Measurements from ENCODE around the gene DYNLT4. TPM values are rescaled to one million over a fixed set of nuclear protein-coding genes. Genes with fewer than 3 reads are reported as not detected.
A peak's percentile ranks its signal among the peaks of the same experiment; 100 is the strongest.
"Not testable (repeated sequence)": the region's sequence is repeated elsewhere in the genome, so short reads cannot be mapped to it uniquely, and the experiment has no call there.

Gene DYNLT4
- polyA plus RNA-seq, 1 donor, result 0.52 TPM

GRCh38 chr1:44777969-44778635 is 29.0 kb downstream of the DYNLT4 start:
- no peaks in the 10 kb centered on the region for H3K9me3 ChIP-seq (ENCODE audit: control insufficient read depth, low read depth, low read length)
- peaks cover 34% of the 10 kb centered on the region for H3K36me3 ChIP-seq (ENCODE audit: control insufficient read depth, insufficient read depth, low read length)
- H3K4me1 ChIP-seq (ENCODE audit: control insufficient read depth, insufficient read depth, low read length), result peaks cover 16% of the 10 kb centered on the region
- no peak for DNase-seq
- no peak overlapping the region for H3K27ac ChIP-seq (ENCODE audit: low read length)
- no peaks in the 10 kb centered on the region for H3K27me3 ChIP-seq (ENCODE audit: control insufficient read depth, insufficient read depth, low read length)
- WGBS (ENCODE audit: insufficient coverage, low lambda C conversion rate), result no CpG with 5 or more reads among the region's 13 CpGs
- no peak overlapping the region for H3K4me3 ChIP-seq (ENCODE audit: low read length)

GRCh38 chr1:44777547-44777946 is 29.6 kb downstream of the DYNLT4 start:
- H3K36me3 ChIP-seq (ENCODE audit: control insufficient read depth, insufficient read depth, low read length), result peaks cover 34% of the 10 kb centered on the region
- H3K27me3 ChIP-seq (ENCODE audit: control insufficient read depth, insufficient read depth, low read length), result no peaks in the 10 kb centered on the region
- peaks cover 16% of the 10 kb centered on the region for H3K4me1 ChIP-seq (ENCODE audit: control insufficient read depth, insufficient read depth, low read length)
- no peak overlapping the region for H3K4me3 ChIP-seq (ENCODE audit: low read length)
- H3K9me3 ChIP-seq (ENCODE audit: control insufficient read depth, low read depth, low read length), result no peaks in the 10 kb centered on the region
- no CpG with 5 or more reads among the region's 14 CpGs for WGBS (ENCODE audit: insufficient coverage, low lambda C conversion rate)
- no peak overlapping the region for H3K27ac ChIP-seq (ENCODE audit: low read length)
- DNase-seq, result no peak

GRCh38 chr1:44776730-44777068 is 30.5 kb downstream of the DYNLT4 start:
- H3K4me1 ChIP-seq (ENCODE audit: control insufficient read depth, insufficient read depth, low read length), result peaks cover 16% of the 10 kb centered on the region
- DNase-seq, result no peak
- peak overlapping the region; percentile 75 for H3K4me3 ChIP-seq (ENCODE audit: low read length)
- no peaks in the 10 kb centered on the region for H3K27me3 ChIP-seq (ENCODE audit: control insufficient read depth, insufficient read depth, low read length)
- peak overlapping the region; percentile 93 for H3K27ac ChIP-seq (ENCODE audit: low read length)
- H3K36me3 ChIP-seq (ENCODE audit: control insufficient read depth, insufficient read depth, low read length), result peaks cover 34% of the 10 kb centered on the region
- no peaks in the 10 kb centered on the region for H3K9me3 ChIP-seq (ENCODE audit: control insufficient read depth, low read depth, low read length)
- no CpG with 5 or more reads among the region's 12 CpGs for WGBS (ENCODE audit: insufficient coverage, low lambda C conversion rate)

GRCh38 chr1:44775930-44776729 is 31.0 kb downstream of the DYNLT4 start:
- peak overlapping the region; percentile 75 for H3K4me3 ChIP-seq (ENCODE audit: low read length)
- peak in 1 of 2 donors; percentile 60 for DNase-seq
- H3K9me3 ChIP-seq (ENCODE audit: control insufficient read depth, low read depth, low read length), result no peaks in the 10 kb centered on the region
- H3K4me1 ChIP-seq (ENCODE audit: control insufficient read depth, insufficient read depth, low read length), result peaks cover 16% of the 10 kb centered on the region
- peak overlapping the region; percentile 93 for H3K27ac ChIP-seq (ENCODE audit: low read length)
- WGBS (ENCODE audit: insufficient coverage, low lambda C conversion rate), result no CpG with 5 or more reads among the region's 36 CpGs
- H3K36me3 ChIP-seq (ENCODE audit: control insufficient read depth, insufficient read depth, low read length), result peaks cover 34% of the 10 kb centered on the region
- H3K27me3 ChIP-seq (ENCODE audit: control insufficient read depth, insufficient read depth, low read length), result no peaks in the 10 kb centered on the region

- H3K27ac ChIP-seq (ENCODE audit: low read length), result peak within 1 kb of the TSS; percentile 93
- no peaks in the 10 kb centered on the region for H3K9me3 ChIP-seq (ENCODE audit: control insufficient read depth, low read depth, low read length)
- WGBS (ENCODE audit: insufficient coverage, low lambda C conversion rate), result no CpG with 5 or more reads among the region's 65 CpGs
- peaks cover 16% of the 10 kb centered on the region for H3K4me1 ChIP-seq (ENCODE audit: control insufficient read depth, insufficient read depth, low read length)
- DNase-seq, result peak; percentile 94 to 97
- peak within 1 kb of the TSS; percentile 75 for H3K4me3 ChIP-seq (ENCODE audit: low read length)
- no peaks in the 10 kb centered on the region for H3K27me3 ChIP-seq (ENCODE audit: control insufficient read depth, insufficient read depth, low read length)
- H3K36me3 ChIP-seq (ENCODE audit: control insufficient read depth, insufficient read depth, low read length), result peaks cover 31% of the 10 kb centered on the region
Measured at GRCh38 chr1:44775078-44775929, 31.8 kb downstream of the DYNLT4 start, which contains the start of gene RPS8. TSS of gene RPS8 (plus strand) at chr1:44775540. CDS start at chr1:44775597, 57 bp downstream.

GRCh38 chr1:44766421-44766820 is 40.7 kb downstream of the DYNLT4 start:
- WGBS (ENCODE audit: insufficient coverage, low lambda C conversion rate), result no CpG with 5 or more reads among the region's 6 CpGs
- H3K36me3 ChIP-seq (ENCODE audit: control insufficient read depth, insufficient read depth, low read length), result peaks cover 18% of the 10 kb centered on the region
- not testable (repeated sequence) for DNase-seq; H3K9me3 ChIP-seq (ENCODE audit: control insufficient read depth, low read depth, low read length); H3K27ac ChIP-seq (ENCODE audit: low read length); H3K4me1 ChIP-seq (ENCODE audit: control insufficient read depth, insufficient read depth, low read length); H3K4me3 ChIP-seq (ENCODE audit: low read length); H3K27me3 ChIP-seq (ENCODE audit: control insufficient read depth, insufficient read depth, low read length)

GRCh38 chr1:44760876-44761275 is 46.3 kb downstream of the DYNLT4 start:
- DNase-seq, result no peak
- WGBS (ENCODE audit: insufficient coverage, low lambda C conversion rate), result no CpG with 5 or more reads among the region's 3 CpGs
- H3K27ac ChIP-seq (ENCODE audit: low read length), result no peak overlapping the region
- peaks cover 51% of the 10 kb centered on the region for H3K36me3 ChIP-seq (ENCODE audit: control insufficient read depth, insufficient read depth, low read length)
- no peaks in the 10 kb centered on the region for H3K27me3 ChIP-seq (ENCODE audit: control insufficient read depth, insufficient read depth, low read length)
- H3K9me3 ChIP-seq (ENCODE audit: control insufficient read depth, low read depth, low read length), result no peaks in the 10 kb centered on the region
- H3K4me1 ChIP-seq (ENCODE audit: control insufficient read depth, insufficient read depth, low read length), result no peaks in the 10 kb centered on the region
- no peak overlapping the region for H3K4me3 ChIP-seq (ENCODE audit: low read length)

- Histone ChIP-seq H3K36me3 (ENCODE audit: control insufficient read depth, insufficient read depth, low read length) (peaks cover 56% of the 10 kb centered on the region), H3K4me3 (ENCODE audit: low read length) (no peak overlapping the region), H3K27me3 (ENCODE audit: control insufficient read depth, insufficient read depth, low read length) (no peaks in the 10 kb centered on the region), H3K9me3 (ENCODE audit: control insufficient read depth, low read depth, low read length) (no peaks in the 10 kb centered on the region), H3K27ac (ENCODE audit: low read length) (no peak overlapping the region), H3K4me1 (ENCODE audit: control insufficient read depth, insufficient read depth, low read length) (no peaks in the 10 kb centered on the region)
- DNase-seq, result no peak
- WGBS (ENCODE audit: insufficient coverage, low lambda C conversion rate), result no CpG with 5 or more reads among the region's 11 CpGs
Measured at GRCh38 chr1:44759077-44759476, 48.1 kb downstream of the DYNLT4 start.

- H3K27me3 ChIP-seq (ENCODE audit: control insufficient read depth, insufficient read depth, low read length), result no peaks in the 10 kb centered on the region
- no peaks in the 10 kb centered on the region for H3K4me1 ChIP-seq (ENCODE audit: control insufficient read depth, insufficient read depth, low read length)
- H3K36me3 ChIP-seq (ENCODE audit: control insufficient read depth, insufficient read depth, low read length), result peaks cover 48% of the 10 kb centered on the region
- H3K9me3 ChIP-seq (ENCODE audit: control insufficient read depth, low read depth, low read length), result no peaks in the 10 kb centered on the region
- no CpG with 5 or more reads among the region's 2 CpGs for WGBS (ENCODE audit: insufficient coverage, low lambda C conversion rate)
- H3K4me3 ChIP-seq (ENCODE audit: low read length), result no peak overlapping the region
- H3K27ac ChIP-seq (ENCODE audit: low read length), result no peak overlapping the region
- DNase-seq, result no peak
Measured at GRCh38 chr1:44757420-44757819, 49.7 kb downstream of the DYNLT4 start.

All from large intestine (tissue), 3 donors.